GM19468 (cell line): ENCODE data around the gene BCR.

ENCODE experiments used
- ATAC-seq: cut with Tn5 transposase; IDR thresholded peaks from one replicate; pipeline ENCODE4 v1.9.1; 2021; ENCODE audit warnings: mild to moderate bottlenecking, moderate library complexity, moderate number of reproducible peaks; ENCODE audit not compliant: unreplicated experiment; ENCODE audit errors: extremely low read depth

The BCR gene

DNA sequence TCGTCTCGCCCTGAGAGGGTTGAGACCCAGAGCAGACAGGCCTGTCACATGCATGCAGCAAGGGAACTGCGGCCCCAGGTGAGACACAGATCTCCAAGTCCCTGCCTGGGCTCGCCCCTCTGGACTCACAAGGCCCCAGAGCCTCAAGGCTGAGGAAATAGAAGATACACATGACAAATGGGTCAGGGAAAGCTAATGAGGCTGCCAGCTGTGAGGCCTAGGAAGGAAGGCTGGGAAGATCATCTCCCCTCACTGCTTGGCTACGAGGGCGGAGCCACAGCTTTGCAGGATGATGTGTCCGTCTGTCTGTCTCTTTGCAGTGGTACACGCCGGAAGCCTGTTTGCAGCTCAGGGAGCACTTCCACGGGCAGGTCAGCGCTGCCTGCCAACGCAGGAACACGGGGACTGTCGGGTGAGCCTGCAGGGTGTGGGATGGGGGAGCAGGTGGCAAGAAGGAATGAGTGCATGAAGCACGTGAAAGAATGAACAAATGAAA is 30.5 kb upstream of the BCR start:
- no peak for ATAC-seq

GRCh38 chr22:23150762-23151161 is 29.5 kb upstream of the BCR start:
- ATAC-seq = no peak

GRCh38 chr22:23151827-23152226 is 28.5 kb upstream of the BCR start:
- no peak for ATAC-seq

DNA sequence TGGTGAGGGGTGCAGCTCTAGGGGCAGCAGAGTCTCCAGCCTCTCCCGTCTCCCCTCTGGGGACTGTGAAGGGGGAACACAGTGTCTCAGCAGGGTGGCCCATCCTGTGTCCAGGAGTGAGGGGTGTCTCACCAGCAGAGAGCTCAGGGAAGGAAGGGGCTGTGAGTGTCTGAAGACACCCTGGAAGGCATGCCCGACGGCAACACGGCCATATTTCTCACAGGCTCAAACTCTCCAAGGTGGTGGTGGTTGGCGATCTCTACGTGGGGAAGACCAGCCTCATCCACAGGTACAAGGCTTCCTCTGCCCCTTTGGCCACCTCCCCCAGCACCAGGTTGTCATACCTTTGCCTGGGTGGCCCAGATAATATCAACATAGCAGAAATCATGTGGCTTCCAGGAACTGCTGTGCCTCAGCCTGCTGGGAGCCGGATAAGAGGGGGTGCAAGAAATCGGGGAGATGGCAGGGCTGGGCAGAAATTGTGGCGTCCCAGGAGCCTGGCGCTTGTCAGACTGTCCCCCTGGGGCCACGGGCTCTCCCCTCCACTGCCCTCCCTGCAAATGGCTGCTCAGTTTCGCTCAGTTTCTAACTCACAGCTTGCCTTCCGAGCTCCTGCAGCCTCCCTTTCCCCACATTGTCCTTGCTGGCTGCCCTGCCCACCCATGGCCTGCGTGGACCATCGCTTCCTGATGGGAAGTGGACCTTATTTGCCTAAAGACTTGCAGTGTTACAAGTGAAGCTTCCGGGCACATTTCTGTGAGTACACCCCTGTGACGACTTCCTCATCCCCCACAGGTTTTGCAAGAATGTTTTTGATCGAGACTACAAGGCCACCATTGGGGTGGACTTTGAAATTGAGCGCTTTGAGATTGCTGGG is 27.8 kb upstream of the BCR start:
- ATAC-seq = no peak

GRCh38 chr22:23153994-23154393 is 26.3 kb upstream of the BCR start:
- no peak for ATAC-seq

- ATAC-seq = no peak
These were observed 25.8 kb upstream of the BCR start for GRCh38 chr22:23154461-23154860.

DNA sequence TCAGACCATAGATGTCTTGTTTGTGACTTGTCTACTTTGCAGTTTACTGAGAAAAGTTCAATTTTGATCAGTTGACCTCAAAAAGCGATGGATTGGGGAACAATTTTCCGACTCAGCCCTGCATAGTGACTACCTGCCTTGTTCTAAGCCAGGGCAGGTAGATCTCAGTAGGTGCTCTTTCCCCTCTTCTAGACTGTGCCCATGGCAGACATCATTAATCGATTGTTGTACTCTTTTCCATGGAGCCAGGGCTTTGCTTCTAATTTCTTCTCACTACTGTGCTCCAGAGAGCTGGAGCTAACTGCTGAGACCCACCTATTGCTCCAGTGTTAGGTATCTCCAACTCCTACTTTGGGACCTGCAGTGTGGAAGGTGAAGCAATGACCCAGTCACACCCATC is 25.2 kb upstream of the BCR start:
- no peak for ATAC-seq

- ATAC-seq = no peak
These were observed 24.5 kb upstream of the BCR start for GRCh38 chr22:23155831-23156230.

DNA sequence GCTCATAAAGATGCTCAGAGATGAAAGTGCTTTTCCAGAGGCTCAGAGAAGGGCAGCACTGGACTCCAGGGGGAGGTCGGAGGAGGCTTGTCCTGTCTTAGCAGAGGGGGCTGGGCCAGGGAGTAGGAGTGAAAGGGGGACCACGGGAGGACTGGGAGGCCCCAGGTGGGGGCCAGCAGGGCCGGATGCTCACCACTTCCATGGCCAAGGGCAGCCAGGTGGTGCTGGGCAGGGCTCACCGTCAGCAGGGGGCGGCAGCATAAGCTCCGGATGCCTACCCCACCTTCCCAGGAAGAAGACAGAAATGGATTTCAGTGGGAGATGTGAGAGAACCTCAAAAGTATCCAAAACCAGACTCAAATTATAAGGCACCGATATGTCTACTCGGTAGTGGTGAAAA is 24.0 kb upstream of the BCR start:
- no peak for ATAC-seq

GRCh38 chr22:23157560-23158515 is 22.5 kb upstream of the BCR start:
- no peak for ATAC-seq

- no peak for ATAC-seq
These were observed 21.6 kb upstream of the BCR start for GRCh38 chr22:23158516-23159290.

DNA sequence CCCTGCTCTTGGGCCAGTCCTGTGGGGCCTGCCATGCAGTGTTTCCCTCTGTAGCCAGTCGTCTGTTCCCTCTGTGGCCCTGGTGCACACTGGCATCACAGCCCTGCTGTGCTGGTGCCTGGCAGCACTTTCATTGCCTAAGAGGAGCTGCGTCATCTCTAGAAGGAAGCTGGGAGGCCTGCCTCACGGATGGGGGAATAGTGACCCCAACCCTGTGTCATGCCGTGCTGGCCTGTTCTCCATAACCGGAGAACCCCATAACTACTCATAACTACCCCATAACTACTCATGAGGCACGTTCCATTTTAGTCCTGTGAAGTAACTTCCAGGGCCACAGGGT is 21.0 kb upstream of the BCR start:
- no peak for ATAC-seq

DNA sequence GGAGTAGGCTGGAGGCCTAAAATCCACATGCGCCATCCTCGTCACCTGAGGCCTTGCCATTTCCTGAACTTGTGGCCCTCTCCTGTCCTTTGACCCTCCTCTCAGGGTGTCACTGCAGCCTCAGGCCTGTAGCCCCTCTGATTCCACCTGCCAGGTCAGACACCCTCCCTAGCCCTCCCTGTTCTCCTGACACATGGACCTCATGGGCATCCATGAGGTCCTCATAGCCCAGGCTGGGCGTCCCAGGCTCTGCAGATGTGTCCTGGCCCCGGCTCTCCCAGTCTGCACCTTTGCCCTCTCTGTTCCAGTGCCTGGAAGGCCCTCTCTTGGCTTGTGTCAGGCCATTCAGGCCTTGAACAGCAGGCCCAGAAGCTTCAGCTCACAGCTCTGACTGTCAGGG is 19.3 kb upstream of the BCR start:
- ATAC-seq = no peak

- no peak for ATAC-seq
These were observed 18.7 kb upstream of the BCR start for GRCh38 chr22:23161574-23161973.

- ATAC-seq = no peak
These were observed 16.6 kb upstream of the BCR start for GRCh38 chr22:23163665-23164064.

DNA sequence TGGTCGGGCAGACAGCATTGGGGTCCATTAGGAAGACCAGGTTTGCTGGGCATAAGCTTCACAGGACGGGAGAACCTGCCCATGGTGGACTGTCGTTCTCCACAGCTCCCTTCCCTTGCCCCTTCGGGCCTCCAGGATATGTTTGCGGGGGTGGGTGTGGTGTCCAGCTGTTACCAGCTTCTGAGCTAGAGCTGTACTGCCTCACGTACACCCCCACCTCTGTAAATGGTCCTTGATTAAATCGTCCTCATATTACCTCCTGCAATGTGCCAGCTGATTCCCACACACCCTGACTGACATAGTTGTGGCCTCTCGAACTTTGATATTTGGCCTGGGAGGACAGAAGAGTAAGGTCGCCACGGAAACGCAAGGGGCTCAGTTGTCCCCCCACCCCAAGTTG is 16.2 kb upstream of the BCR start:
- no peak for ATAC-seq

- ATAC-seq = no peak
These were observed 14.1 kb upstream of the BCR start for GRCh38 chr22:23166042-23166831.

- ATAC-seq = no peak
These were observed 13.3 kb upstream of the BCR start for GRCh38 chr22:23166841-23167616.
